Neural progenitor cell (in vitro differentiated cells): ENCODE data around the gene CACNA1B. TPM values are rescaled to one million over a fixed set of nuclear protein-coding genes. Genes with fewer than 3 reads are reported as not detected.

Experiments
- DNase-seq: peaks from one replicate; pipeline ENCODE4 v3.0.0-alpha.2; 2016; ENCODE audit warnings: low spot score
- H2AFZ ChIP-seq: fragments of 200-600 bp; sonication (generic); replicated peaks from 2 replicates; pipeline ENCODE4 v1.6.1; 2016; ENCODE audit warnings: antibody characterized with exemption
- H3F3A ChIP-seq: fragments of 200-600 bp; sonication (generic); 2 replicates; pipeline ENCODE4 v1.6.1; 2016; ENCODE audit warnings: antibody characterized with exemption, low read depth
- H3K27ac ChIP-seq: fragments of 200-600 bp; sonication (generic); 2 replicates; pipeline ENCODE4 v1.5.1; 2016; ENCODE audit warnings: mild to moderate bottlenecking
- H3K27me3 ChIP-seq: fragments of 200-600 bp; sonication (generic); 2 replicates; pipeline ENCODE4 v1.6.1; 2016; ENCODE audit warnings: mild to moderate bottlenecking, moderate library complexity
- H3K36me3 ChIP-seq: fragments of 200-600 bp; sonication (generic); 2 replicates; pipeline ENCODE4 v1.5.1; 2016
- H3K4me1 ChIP-seq: fragments of 200-600 bp; sonication (generic); 2 replicates; pipeline ENCODE4 v1.6.1; 2016; ENCODE audit warnings: mixed run types
- H3K4me2 ChIP-seq: fragments of 200-600 bp; sonication (generic); 2 replicates; pipeline ENCODE4 v1.6.1; 2016
- H3K4me3 ChIP-seq: fragments of 200-600 bp; sonication (generic); 2 replicates; pipeline ENCODE4 v1.5.1; 2016
- H3K79me2 ChIP-seq: fragments of 200-600 bp; sonication (generic); 2 replicates; pipeline ENCODE4 v1.6.1; 2016; ENCODE audit warnings: low read depth
- H3K9ac ChIP-seq: fragments of 200-600 bp; sonication (generic); 2 replicates; pipeline ENCODE4 v1.6.1; 2016
- H3K9me3 ChIP-seq: fragments of 200-600 bp; sonication (generic); 2 replicates; pipeline ENCODE4 v1.5.1; 2016; ENCODE audit warnings: low read depth
- H4K20me1 ChIP-seq: fragments of 200-600 bp; sonication (generic); 2 replicates; pipeline ENCODE4 v1.6.1; 2016; ENCODE audit warnings: low read depth
- H3K27ac Mint-ChIP-seq: 3 replicates; pipeline ENCODE4 v1.8.0; 2021; ENCODE audit warnings: mixed read lengths
- H3K27me3 Mint-ChIP-seq: 2 replicates; pipeline ENCODE4 v1.8.0; 2022; ENCODE audit warnings: low read depth, mild to moderate bottlenecking, inconsistent platforms, moderate library complexity, mixed read lengths; ENCODE audit not compliant: insufficient read depth
- H3K36me3 Mint-ChIP-seq: 3 replicates; pipeline ENCODE4 v1.8.0; 2021; ENCODE audit warnings: mixed read lengths
- H3K4me1 Mint-ChIP-seq: 3 replicates; pipeline ENCODE4 v1.8.0; 2021; ENCODE audit warnings: mixed read lengths
- H3K4me3 Mint-ChIP-seq: 3 replicates; pipeline ENCODE4 v1.8.0; 2021; ENCODE audit warnings: mild to moderate bottlenecking, moderate library complexity, mixed read lengths
- H3K9me3 Mint-ChIP-seq: 3 replicates; pipeline ENCODE4 v1.8.0; 2020; ENCODE audit warnings: mixed read lengths
- EZH2 ChIP-seq: fragments of 200-600 bp; sonication (generic); IDR thresholded peaks from 2 replicates; pipeline ENCODE4 v1.6.1; 2017; ENCODE audit warnings: antibody characterized with exemption, mild to moderate bottlenecking, moderate library complexity
- EZH2phosphoT487 ChIP-seq: fragments of 200-600 bp; sonication (generic); IDR thresholded peaks from 2 replicates; pipeline ENCODE4 v1.6.1; 2017; ENCODE audit warnings: antibody characterized with exemption
- total RNA-seq: library from RNA; depleted of rRNA; stranded (reverse); fragments of >200 nt; gene quantifications from 2 replicates; pipeline ENCODE4 v1.2.3, GENCODE V29; 2015; ENCODE audit warnings: low replicate concordance
- TF ChIP-seq, protein P1 (sequence below): fragments of 200-600 bp; sonication (generic); IDR thresholded peaks from 2 replicates; pipeline ENCODE4 v1.5.1; 2017; ENCODE audit warnings: antibody characterized with exemption, mild to moderate bottlenecking

CACNA1B gene
- total RNA-seq, 1 donor from 2014 or later, result 0.30 TPM

DNA sequence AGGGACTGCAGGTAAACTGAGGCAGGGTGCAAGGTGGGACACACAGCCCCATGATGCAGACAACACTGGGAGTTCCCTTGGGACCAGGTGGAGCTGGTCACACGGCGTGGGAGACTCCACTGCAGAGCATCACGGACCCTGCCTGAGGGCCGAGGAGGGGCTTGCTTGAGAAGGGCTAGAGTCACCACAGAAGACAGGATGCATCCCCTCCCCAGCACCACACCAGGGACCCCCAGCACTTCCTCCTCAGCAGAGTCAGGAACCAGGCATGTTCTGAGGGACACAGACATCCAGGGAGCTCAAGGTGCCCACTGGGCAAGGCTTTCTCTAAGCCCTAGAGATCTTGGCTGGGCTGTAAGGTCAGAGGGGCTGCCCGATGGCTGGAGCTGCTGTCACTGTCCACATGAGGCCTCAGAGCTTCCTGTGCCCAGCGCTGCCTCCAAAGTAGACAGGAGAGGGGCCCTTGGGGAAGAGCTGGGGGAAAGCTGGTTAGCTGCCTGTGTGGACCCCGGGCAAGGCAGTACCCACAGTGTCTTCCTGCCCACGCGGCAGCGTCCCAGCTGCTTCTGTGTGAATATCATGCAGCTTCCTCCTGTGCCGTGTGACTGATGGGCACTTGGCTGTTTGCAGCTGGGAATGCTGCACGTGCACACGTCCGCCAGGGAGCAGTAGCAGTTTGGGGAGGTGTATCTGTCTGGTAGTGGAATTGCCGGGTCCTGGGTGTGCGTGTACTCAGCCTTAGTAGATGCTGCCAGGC is 176.6 kb downstream of the CACNA1B start:
- no peaks in the 10 kb centered on the region for H3K9me3 ChIP-seq
- H3K9me3 Mint-ChIP-seq, result no peaks in the 10 kb centered on the region
- peaks cover 2% of the 10 kb centered on the region for H3K36me3 Mint-ChIP-seq

DNA sequence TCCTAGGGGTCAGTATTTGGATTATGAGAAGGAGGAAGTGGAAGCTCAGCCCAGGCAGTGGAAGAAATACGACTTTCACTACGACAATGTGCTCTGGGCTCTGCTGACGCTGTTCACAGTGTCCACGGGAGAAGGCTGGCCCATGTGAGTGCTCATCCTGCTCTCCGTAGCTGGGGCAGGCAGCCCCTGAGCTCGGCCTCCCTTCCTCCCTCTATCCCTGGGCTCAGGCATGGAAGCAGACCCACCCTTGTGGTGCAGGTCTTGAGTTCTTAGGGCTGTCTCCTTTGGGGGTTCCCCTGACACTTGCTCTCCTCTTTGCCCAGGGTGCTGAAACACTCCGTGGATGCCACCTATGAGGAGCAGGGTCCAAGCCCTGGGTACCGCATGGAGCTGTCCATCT is 180.1 kb downstream of the CACNA1B start:
- no peaks in the 10 kb centered on the region for H3K4me1 ChIP-seq
- H3K27me3 Mint-ChIP-seq, result peaks cover 7% of the 10 kb centered on the region
- H4K20me1 ChIP-seq, result no peaks in the 10 kb centered on the region
- peaks cover 2% of the 10 kb centered on the region for H3K9me3 Mint-ChIP-seq
- H3K36me3 ChIP-seq, result no peaks in the 10 kb centered on the region
- no peak overlapping the region for H3K4me2 ChIP-seq
- H3K9ac ChIP-seq, result no peak overlapping the region
- H3F3A ChIP-seq, result no peaks in the 10 kb centered on the region
- DNase-seq, result no peak
- H3K36me3 Mint-ChIP-seq, result peaks cover 2% of the 10 kb centered on the region
- TF ChIP-seq EZH2, result no peak
- TF ChIP-seq EZH2phosphoT487, result no peak
- TF ChIP-seq, protein P1, sequence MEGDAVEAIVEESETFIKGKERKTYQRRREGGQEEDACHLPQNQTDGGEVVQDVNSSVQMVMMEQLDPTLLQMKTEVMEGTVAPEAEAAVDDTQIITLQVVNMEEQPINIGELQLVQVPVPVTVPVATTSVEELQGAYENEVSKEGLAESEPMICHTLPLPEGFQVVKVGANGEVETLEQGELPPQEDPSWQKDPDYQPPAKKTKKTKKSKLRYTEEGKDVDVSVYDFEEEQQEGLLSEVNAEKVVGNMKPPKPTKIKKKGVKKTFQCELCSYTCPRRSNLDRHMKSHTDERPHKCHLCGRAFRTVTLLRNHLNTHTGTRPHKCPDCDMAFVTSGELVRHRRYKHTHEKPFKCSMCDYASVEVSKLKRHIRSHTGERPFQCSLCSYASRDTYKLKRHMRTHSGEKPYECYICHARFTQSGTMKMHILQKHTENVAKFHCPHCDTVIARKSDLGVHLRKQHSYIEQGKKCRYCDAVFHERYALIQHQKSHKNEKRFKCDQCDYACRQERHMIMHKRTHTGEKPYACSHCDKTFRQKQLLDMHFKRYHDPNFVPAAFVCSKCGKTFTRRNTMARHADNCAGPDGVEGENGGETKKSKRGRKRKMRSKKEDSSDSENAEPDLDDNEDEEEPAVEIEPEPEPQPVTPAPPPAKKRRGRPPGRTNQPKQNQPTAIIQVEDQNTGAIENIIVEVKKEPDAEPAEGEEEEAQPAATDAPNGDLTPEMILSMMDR, result no peak
- no peaks in the 10 kb centered on the region for H3K27me3 ChIP-seq
- peaks cover 6% of the 10 kb centered on the region for H3K4me1 Mint-ChIP-seq
- H3K9me3 ChIP-seq, result no peaks in the 10 kb centered on the region
- H3K27ac ChIP-seq, result no peak overlapping the region
- no peak overlapping the region for H3K4me3 Mint-ChIP-seq
- H2AFZ ChIP-seq, result no peak overlapping the region
- H3K4me3 ChIP-seq, result no peak overlapping the region
- H3K79me2 ChIP-seq, result no peaks in the 10 kb centered on the region
- no peak overlapping the region for H3K27ac Mint-ChIP-seq

More for the DNA sequence above, 176.6 kb downstream of the CACNA1B start:
- H3K4me3 Mint-ChIP-seq, result no peak overlapping the region
- H3K79me2 ChIP-seq, result no peaks in the 10 kb centered on the region
- H3K36me3 ChIP-seq, result no peaks in the 10 kb centered on the region
- DNase-seq, result no peak
- H3K4me3 ChIP-seq, result no peak overlapping the region
- TF ChIP-seq, protein P1, result no peak
- TF ChIP-seq EZH2phosphoT487, result no peak
- no peak for TF ChIP-seq EZH2
- H4K20me1 ChIP-seq, result no peaks in the 10 kb centered on the region
- peaks cover 17% of the 10 kb centered on the region for H3K4me1 Mint-ChIP-seq
- no peak overlapping the region for H2AFZ ChIP-seq
- no peak overlapping the region for H3K27ac ChIP-seq
- H3K4me1 ChIP-seq, result peaks cover 9% of the 10 kb centered on the region
- no peak overlapping the region for H3K27ac Mint-ChIP-seq
- no peaks in the 10 kb centered on the region for H3F3A ChIP-seq
- peaks cover 2% of the 10 kb centered on the region for H3K27me3 Mint-ChIP-seq
- H3K27me3 ChIP-seq, result no peaks in the 10 kb centered on the region
- H3K9ac ChIP-seq, result no peak overlapping the region
- no peak overlapping the region for H3K4me2 ChIP-seq

DNA sequence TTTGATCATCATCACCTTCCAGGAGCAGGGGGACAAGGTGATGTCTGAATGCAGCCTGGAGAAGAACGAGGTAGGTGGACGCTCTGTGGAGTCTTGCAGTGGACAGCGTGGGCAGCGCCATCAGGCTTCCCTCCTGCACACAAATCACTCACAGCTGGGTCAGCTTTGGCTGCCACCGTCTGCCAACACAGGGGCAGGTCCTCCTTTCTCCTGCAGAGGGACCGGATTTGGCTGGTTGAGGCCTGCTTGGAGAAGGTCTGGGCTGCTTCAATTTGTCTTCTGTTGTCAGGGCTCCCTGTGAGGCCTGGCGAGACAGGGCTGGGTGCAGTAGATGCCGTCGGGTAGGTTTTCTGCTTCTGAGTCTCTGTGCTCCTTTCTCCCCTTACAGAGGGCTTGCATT is 180.6 kb downstream of the CACNA1B start:
- Histone ChIP-seq H3K9me3 (no peaks in the 10 kb centered on the region), H3K4me3 (no peak overlapping the region), H3K9ac (no peak overlapping the region), H3K36me3 (no peaks in the 10 kb centered on the region), H4K20me1 (no peaks in the 10 kb centered on the region), H3K4me1 (no peaks in the 10 kb centered on the region), H3K27ac (no peak overlapping the region), H3K27me3 (no peaks in the 10 kb centered on the region), H3K79me2 (no peaks in the 10 kb centered on the region), H2AFZ (no peak overlapping the region), H3F3A (no peaks in the 10 kb centered on the region), H3K4me2 (no peak overlapping the region)
- Mint-ChIP-seq H3K27me3 (peaks cover 7% of the 10 kb centered on the region), H3K36me3 (peaks cover 2% of the 10 kb centered on the region), H3K4me1 (peaks cover 6% of the 10 kb centered on the region), H3K27ac (no peak overlapping the region), H3K9me3 (peaks cover 2% of the 10 kb centered on the region), H3K4me3 (no peak overlapping the region)
- no peak for DNase-seq
- TF ChIP-seq, protein P1, result no peak
- TF ChIP-seq EZH2, result no peak
- no peak for TF ChIP-seq EZH2phosphoT487
